OCI-LY7 (cell line): Measurements from ENCODE around the gene PLAC1.

Source experiments
- CTCF ChIP-seq: fragments of 200-600 bp; sonication (generic); conservative IDR thresholded peaks from 2 replicates; pipeline ENCODE4 v1.5.1; 2014; ENCODE audit warnings: mild to moderate bottlenecking, antibody characterized with exemption, low read length, moderate library complexity, mixed read lengths
- EZH2phosphoT487 ChIP-seq: fragments of 200-600 bp; sonication (generic); IDR thresholded peaks from 2 replicates; pipeline ENCODE4 v1.6.1; 2018; ENCODE audit warnings: low read depth, borderline replicate concordance, mild to moderate bottlenecking, mixed run types, antibody characterized with exemption, low read length, moderate library complexity, mixed read lengths

DNA sequence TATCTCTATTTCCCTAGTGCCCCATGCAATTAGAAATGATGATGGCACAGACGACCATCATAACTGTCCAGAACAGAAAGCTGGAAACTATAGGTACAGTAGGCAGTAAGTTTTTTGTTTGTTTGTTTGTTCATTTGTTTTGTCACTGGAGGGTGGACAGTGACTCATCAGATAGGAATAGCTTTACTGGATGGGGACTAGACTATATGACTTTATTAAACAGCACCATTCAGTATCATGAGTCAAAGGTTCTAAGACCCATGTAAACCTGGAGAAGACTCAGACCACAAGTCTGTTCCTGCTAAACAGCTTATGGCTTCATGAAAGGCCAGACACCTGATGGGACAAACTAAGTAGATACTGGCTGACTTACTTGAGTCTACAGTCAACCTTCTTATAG is 38.4 kb downstream of the PLAC1 start:
- TF ChIP-seq CTCF = no peak
- TF ChIP-seq EZH2phosphoT487 = no peak
